Activated CD8-positive, alpha-beta memory T cell treated with anti-CD3 and anti-CD28 coated beads for 4 hours (primary cell): ENCODE measurements around the gene RPL39.
"Not testable (repeated sequence)": the region's sequence is repeated elsewhere in the genome, so short reads cannot be mapped to it uniquely, and the experiment has no call there.

Experiments used
- DNase-seq, 2 donors: peaks; one replicate each; pipeline ENCODE4 v3.0.0-alpha.2; 2020; ENCODE audit warnings: low read depth in 2 of 2

The RPL39 gene

DNA sequence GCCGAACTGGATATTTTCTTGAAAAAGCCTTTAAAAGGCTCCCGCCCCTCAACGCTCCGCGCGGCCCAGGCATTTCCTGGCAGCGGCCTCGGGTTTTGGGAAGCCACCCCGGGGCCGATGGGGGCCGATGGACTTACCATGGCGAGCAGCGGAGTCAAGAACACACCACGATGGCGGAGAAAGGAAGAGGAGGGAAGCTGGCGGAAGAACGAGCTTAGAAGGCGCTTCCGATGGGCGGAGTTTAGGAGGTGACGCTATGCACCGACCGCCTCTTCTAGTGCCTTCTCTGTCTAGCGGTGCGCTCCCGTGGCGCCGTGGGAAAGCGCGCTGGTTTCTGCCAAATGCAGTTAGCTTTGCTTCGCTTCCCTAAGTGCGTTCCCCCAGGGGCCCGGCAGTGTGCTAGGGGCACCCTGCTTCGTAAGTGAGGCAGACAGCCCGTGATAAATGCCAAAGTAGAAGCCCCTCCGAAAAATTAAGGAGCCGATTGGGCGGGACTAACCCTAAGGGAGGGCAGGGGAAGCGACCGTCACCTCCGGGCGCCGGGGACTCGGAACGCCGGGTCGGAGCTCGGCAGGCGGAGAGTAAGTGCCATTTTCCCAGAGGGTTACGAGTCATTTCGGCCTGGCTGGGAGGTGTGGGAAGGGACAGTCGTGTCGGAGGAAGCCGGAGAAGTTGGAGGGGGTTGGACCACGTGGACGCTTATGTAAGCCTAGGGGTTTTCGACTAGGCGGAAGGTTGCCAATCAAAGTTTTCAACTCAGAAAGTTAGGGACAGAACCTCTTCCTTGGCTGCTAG, at the start of gene RPL39:
TSS of gene RPL39 (minus strand) at position 194 of the 795 bp plus-strand sequence. CDS start at position 140, 54 bp downstream.
- DNase-seq = peak; percentile 53 to 65

DNA sequence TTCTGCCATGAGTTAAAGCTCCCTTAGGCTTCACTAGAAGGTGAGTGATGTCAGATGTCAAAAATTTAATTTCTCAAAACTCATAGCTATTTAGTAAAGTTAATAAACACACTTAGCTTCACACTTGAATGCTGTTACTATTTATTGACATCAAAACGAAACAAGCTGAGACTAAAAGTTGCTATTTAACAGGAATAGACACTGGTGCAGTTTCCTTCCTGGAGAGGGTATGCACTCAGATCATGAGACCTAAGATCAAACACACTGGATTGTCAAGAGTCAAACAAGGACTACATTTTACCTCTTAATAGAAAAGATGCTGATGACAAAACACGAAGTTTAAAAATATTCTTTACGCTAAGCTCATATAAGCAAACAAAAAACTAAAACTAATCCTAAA, 42.5 kb upstream of the RPL39 start:
- DNase-seq = no peak

DNA sequence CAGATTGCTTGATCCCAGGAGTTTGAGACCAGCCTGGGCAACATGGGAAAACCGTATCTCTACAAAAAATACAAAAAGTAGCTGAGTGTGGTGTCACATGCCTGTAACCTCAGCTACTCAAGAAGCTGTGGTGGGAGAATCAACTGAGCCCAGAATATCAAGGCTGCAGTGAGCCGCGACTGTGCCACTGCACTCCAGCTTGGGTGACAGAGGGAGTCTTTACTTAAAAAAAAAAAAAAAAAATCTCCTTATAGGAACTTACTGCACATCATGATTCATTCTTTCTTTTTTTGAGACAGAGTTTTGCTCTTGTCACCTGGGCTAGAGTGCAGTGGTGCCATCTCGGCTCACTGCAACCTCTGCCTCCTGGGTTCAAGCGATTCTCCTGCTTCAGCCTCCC, 37.0 kb upstream of the RPL39 start:
- no peak for DNase-seq

DNA sequence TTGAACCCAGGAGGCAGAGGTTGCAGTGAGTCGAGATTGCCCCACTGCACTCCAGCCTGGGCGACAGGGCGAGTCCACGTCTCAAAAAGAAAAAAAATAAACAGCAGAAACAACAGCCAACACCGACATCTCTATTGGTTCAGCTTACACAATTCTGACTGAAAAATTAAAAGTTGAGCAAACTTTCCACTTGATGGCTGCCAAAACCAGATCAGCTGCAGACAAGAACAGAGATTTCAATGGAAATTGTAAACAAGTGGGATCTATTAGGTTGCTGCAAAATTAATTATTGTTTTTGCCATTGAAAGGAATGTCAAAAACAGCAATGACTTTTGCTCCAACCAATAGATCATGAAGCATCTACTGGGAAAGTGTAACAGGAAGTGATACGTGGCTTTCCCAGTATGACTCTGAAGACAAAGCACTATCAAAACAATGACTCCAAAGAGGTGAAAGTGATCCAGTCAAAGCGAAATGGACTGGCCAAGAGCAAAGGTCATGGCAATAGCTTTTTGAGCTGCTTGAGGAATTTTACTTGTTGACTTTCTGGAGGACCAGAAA, 35.0 kb upstream of the RPL39 start:
- no peak for DNase-seq

DNA sequence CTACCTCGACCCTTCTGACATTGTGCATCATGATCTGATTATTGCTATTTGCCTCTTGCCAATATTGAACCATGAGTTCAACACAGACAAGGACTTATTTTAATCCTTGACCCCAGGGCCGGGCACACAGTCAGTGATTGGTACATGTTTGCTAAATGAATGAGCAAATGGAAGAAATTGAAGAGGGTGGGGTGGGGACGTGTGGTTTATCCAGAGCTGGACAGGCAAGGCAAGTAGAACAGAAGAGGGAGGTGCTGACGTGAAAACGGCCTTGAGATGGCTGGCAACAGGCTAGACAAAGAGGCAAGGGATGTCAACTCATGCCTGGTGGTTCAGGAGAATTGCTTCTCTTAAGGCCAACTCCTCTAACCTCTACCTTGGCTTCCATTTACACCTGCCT, 32.8 kb upstream of the RPL39 start:
- DNase-seq = not testable (repeated sequence)

DNA sequence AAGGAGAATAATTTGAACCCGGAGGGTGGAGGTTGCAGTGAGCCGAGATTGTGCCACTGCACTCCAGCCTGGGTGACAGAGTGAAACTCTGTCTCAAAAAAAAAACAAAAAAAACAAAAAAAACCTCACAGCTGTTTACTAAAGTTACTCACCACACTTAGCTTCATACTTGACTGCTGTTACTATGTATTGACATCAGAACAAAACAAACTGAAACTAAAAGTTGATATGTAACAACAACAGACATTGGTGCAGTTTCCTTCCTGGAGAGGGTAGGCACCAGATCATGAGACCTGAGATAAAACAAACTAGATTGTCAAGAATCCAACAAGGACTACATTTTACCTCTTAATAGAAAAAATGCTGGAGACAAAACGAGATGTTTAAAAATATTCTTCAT, 30.3 kb upstream of the RPL39 start:
- DNase-seq = not testable (repeated sequence)

DNA sequence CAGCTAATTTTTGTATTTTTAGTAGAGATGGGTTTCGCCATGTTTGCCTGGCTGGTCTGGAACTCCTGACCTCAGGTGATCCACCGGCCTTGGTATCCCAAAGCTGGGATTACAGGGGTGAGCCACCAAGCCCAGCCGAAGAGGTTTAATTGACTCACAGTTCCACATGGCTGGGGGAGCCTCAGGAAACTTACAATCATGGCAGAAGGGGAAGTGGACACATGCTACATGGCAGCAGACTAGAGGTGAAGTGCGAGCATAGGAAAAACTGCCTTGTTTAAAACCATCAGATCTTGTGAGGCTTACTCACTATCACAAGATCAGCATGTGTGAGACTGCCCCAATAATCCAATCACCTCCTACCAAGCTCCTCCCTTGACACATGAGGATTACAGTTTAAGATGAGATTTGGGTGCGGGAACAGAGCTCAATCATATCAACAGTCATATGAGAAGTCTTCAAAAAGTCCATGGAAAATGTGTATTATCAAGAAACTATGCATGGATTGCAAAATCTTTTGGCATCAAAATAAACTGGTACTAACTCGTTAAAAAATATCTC, 25.8 kb upstream of the RPL39 start:
- no peak for DNase-seq

DNA sequence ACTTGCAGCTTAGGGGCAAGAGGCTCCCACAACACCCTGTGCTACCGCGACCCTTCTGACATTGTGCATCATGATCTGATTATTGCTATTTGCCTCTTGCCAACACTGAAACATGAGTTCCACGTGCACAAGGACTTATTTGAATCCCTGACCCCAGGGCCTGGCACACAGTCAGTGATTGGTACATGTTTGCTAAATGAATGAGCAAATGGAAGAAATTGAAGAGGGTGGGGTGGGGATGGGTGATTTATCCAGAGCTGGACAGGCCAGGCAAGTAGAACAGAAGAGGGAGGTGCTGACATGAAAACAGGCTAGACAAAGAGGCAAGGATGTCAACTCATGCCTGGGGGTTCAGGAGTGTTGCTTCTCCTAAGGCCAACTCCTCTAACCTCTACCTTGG, 24.9 kb upstream of the RPL39 start:
- no peak for DNase-seq

DNA sequence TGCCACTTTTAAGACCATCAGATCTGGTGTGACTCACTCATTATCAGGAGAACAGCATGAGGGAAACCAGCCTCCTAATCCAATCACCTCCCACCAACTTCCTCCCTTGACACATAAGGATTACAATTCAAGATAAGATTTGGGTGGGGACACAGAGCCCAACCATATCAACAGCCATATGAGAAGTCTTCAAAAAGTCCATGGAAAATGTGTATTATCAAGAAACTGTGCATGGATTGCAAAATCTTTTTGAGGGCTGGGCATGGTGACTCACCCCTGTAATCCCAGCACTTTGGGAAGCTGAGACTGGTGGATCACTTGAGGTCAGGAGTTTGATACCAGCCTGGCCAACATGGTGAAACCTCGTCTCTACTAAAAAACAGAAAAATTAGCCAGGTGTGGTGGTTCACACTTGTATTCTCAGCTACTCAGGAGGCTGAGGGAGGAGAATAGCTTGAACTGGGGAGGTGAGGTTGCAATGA, 17.8 kb upstream of the RPL39 start:
- DNase-seq = no peak

DNA sequence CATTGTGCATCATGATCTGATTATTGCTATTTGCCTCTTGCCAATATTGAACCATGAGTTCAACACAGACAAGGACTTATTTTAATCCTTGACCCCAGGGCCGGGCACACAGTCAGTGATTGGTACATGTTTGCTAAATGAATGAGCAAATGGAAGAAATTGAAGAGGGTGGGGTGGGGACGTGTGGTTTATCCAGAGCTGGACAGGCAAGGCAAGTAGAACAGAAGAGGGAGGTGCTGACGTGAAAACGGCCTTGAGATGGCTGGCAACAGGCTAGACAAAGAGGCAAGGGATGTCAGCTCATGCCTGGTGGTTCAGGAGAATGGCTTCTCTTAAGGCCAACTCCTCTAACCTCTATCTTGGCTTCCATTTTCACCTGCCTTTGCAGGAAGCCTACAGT, 17.0 kb upstream of the RPL39 start:
- DNase-seq = not testable (repeated sequence)

DNA sequence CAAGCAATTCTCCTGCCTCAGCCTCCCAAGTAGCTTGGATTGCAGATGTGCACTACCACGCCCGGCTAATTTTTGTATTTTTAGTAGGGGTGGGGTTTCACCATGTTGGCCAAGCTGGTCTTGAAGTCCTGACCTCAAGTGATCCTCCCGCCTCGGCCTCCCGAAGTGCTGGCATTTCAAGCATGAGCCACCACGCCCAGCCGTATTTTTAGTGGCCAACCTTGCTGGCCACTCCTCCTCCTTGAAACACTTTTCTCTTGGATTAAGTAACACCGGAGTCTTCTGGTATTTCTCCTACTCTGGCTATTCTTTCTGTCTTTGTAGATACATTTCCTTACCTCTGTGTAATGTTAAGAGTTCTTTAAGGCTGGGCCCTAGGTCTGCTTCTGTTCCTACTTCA, 11.1 kb upstream of the RPL39 start:
- DNase-seq = no peak

DNA sequence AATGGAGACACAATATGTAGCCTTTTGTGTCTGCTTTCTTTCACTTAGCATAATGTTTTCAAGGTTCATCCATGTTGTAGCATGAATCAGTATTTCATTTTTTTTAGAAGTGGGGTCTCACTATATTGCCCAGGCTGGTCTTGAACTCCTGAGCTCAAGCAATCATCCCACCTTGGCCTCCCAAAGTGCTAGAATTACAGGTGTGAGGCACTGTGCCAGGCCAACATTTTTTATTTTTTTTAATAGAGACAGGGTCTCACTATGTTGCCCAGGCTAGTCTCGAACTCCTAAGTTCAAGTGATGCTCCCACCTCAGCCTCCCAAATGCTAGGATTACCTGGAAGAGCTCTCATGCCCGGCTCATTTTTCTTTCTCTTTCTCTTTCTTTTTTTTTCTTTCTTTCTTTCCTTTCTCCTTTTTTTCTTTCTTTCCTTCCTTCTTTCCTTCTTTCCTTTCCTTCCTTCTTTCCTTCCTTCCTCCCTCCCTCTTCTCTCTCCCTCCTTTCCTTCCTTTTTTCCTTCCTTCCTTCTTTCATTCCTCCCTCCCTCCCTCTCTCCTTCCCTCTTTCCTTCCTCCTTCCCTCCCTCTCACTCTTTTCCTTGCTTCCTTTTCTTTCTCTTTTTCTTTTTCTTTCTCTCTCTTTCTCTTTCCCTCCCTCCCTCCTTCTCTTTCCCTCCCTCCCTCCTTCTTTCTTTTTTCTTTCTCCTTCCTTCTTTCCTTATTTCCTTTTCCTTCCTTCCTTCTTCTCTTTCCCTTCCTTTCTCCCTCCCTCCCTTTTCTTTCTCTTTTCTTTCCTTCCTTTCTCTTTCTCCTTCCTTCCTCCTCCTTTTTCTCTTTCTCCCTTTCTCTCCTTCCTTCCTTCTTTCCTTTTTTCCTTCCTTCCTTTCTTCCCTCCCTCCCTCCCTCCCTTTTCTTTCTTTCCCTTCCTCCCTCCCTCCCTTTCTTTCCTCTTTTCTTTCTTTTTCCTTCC, 10.1 kb upstream of the RPL39 start:
- no peak for DNase-seq

DNA sequence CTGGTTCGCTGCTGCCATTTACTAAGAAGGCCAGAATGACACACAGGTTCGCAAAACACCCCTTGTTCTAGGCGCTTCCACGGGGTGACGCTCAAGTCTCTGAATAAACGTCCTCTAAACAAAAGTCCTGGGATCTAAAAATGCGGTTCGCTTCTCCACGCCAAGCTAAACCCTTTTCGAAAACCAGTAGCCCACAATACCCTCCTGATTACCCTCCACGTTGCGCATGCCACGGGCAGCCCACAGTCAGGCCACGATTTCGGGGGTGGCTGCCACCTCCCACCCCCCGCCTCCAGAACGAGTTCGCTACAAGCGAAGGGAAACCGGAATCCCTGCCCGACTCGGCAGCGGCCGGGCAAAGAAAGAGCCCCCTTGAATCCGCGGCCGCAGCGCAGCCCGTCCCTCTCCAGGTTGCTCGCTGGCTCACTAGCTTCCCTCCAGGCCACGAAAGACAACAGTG, 423 bp downstream of the RPL39 start:
- DNase-seq = peak; percentile 12 to 14

DNA sequence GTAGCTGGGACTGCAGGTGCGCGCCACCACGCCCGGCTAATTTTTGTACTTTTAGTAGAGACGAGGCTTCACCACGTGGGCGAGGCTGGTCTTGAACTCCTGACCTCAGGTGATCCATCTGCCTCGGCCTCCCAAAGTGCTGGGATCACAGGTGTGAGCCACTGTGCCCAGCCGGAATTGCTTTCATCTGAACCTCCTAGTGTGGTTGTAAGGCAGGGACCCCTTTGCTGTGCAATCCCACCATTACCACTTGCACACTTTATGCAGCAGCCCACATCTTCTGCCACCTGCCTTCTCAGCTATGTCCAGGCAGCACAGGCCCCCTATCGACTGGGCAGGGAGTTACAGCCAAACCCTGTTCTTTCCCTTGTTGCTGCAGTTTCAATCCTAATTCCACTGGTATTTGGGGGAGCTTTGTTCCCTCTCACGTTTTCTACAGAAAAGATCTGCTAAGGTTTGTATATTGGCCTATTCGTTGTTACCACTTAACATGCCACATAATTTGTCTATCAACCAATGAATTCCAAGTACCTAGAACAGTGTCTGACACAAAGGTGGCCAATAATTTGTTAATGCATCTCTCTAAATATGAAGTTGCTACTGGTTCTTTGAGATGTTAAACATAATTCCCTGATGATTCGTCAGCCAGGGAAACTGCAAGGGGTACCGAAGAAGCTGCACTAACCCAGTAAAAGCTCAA, 6.5 kb downstream of the RPL39 start:
- no peak for DNase-seq

DNA sequence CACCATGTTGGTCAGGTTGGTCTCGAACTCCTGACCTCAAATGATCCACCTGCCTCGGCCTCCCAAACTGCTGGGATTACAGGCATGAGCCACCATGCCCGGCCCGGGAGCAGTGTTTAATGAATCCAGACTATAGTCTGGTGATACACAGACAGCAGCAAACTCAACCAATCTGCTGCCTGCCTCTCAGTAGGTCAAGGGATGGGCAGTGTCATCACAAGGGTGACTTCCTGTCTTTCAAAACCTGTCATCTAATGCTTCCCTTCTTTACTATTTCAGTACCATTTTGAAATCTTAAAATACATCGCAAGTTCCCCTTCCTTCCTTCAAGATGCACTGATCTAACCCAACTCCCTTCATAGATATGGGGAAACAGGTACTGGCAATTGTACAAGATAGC, 8.4 kb downstream of the RPL39 start:
- DNase-seq = no peak

DNA sequence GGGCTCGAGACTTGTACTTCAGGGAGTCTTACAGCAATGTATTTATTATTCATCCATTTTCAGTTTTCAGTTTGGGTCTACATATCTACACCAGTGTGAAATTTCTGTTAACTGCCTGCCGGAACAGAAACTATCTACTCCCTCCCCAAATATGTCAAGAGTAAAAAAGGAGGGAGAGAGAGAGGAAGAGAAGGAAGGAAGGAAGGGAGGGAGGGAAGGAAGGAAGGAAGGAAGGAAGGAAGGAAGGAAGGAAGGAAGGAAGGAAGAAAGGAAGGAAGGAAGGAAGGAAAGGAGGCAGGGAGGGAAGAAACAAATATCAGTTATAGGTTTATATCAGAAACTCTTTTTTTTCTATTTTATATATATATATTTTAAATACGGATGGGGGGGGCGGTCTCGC, 12.6 kb downstream of the RPL39 start:
- no peak for DNase-seq

DNA sequence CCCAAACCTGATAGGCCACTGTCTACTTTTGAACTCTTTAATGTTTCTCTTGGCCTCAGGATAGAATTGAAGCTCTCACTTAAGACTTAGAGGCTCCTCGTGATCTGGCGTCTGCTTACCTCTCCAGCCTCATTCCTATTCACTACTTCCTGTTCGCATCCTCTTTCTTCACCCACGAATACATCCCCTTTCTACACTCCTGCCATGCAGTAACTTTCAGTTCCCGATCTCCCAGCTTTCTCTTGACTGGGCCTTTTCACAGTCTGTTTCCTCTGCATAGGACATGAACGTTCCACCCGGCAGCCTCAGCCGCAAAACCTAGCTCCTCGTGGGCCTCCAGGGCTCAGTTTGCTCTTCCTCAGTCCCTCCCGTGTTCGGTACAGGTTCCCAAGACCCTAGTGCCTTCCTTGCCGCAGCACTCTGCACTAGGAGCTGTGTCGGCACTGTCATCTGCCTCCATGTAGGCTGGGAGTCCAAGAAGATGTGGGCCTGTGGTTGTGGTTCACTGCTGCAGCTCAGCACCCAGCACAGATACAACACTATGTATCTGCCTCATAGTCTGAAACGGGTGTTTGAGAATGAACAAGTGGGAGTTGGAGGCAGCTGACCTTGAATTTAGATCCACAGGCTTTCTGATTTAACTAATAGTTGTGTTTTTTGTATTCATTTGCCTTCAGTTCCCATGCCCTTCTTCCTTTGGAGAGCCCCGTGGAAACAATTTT, 15.8 kb downstream of the RPL39 start:
- no peak for DNase-seq

DNA sequence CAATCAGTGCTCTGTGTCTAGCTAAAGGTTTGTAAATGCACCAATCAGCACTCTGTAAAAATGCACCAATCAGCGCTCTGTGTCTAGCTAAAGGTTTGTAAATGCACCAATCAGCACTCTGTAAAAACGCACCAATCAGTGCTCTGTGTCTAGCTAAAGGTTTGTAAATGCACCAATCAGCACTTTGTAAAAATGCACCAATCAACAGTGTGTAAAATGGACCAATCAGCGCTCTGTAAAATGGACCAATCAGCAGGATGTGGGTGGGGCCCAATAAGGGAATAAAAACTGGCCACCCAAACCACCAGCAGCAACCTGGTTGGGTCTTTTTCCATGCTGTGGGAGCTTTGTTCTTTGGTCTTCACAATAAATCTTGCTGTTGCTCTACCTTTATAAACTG, 22.0 kb downstream of the RPL39 start:
- not testable (repeated sequence) for DNase-seq

DNA sequence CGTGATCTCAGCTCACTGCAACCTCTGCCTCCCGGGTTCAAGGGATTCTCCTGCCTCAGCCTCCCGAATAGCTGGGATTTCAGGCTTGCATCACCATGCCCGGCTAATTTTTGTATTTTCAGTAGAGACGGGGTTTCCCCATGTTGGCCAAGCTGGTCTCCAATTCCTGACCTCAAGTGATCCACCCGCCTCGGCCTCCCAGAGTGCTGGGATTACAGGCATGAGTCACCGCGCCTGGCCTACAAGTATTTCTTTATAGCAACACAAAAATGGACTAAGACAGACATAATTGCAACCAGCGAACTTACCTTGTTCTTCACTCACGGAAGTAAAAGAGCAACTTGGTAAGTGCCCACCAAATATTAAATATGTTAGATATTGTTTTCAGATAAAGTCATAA, 23.0 kb downstream of the RPL39 start:
- DNase-seq = not testable (repeated sequence)

DNA sequence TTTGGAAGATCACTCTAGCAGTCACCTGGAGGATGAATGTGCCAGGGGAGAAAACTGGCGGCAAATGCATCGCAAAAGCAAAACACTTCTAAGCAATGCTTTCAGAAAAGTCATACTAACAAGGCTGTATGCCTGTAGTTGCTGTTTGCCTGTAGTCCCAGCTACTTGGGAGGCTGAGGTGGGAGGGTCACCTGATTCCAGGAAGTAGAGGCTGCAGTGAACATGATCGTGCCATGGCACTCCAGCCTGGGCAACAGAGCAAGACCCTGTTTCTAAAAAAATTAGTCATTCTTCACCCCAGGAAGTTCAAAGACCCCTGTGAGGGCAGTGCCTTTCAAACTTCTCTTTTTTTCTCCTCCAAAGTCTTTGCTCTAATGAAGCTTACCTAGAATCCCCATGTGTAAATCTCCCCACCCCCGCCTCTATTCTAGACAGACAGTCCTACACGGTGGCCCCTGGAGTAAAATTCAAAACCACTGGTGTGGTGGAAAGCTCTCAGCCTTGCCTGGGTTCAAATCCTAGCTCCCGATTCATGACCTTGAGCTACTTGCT, 27.5 kb downstream of the RPL39 start:
- no peak for DNase-seq
